Epithelial cell of esophagus (primary cell): Measurements from ENCODE around the gene PLK5.

Experiments
- DNase-seq: peaks from one replicate; pipeline ENCODE4 v3.0.0; 2010; ENCODE audit warnings: low read depth
- H3K4me3 ChIP-seq: 2 replicates; pipeline ENCODE4 v1.5.1; 2011; ENCODE audit warnings: mild to moderate bottlenecking, low read length, control low read depth
- CTCF ChIP-seq: IDR thresholded peaks from 2 replicates; pipeline ENCODE4 v1.5.1; 2011; ENCODE audit warnings: low read depth, mild to moderate bottlenecking, low read length, control low read depth, inconsistent platforms; ENCODE audit not compliant: insufficient read depth; ENCODE audit errors: missing control alignments

PLK5 gene

GRCh38 chr19:1549332-1549945, 25.6 kb downstream of the PLK5 start:
- no peak overlapping the region for H3K4me3 ChIP-seq
- TF ChIP-seq CTCF = no peak
- no peak for DNase-seq

- H3K4me3 ChIP-seq = no peak overlapping the region
- DNase-seq = no peak
- TF ChIP-seq CTCF = no peak
These were observed 27.5 kb downstream of the PLK5 start for GRCh38 chr19:1551068-1552040.

GRCh38 chr19:1553415-1553814, 29.5 kb downstream of the PLK5 start:
- H3K4me3 ChIP-seq = no peak overlapping the region
- TF ChIP-seq CTCF = no peak
- DNase-seq = no peak

- no peak for DNase-seq
- TF ChIP-seq CTCF = no peak
- H3K4me3 ChIP-seq = no peak overlapping the region
These were observed 31.1 kb downstream of the PLK5 start for GRCh38 chr19:1554968-1555367.

GRCh38 chr19:1555487-1556389, 31.9 kb downstream of the PLK5 start:
- no peak overlapping the region for H3K4me3 ChIP-seq
- TF ChIP-seq CTCF = no peak
- no peak for DNase-seq

- TF ChIP-seq CTCF = no peak
- no peak for DNase-seq
These were observed 32.7 kb downstream of the PLK5 start for GRCh38 chr19:1556390-1557070.

More at GRCh38 chr19:1556390-1557070, 32.7 kb downstream of the PLK5 start:
- no peak overlapping the region for H3K4me3 ChIP-seq
